Amniotic stem cell (primary cell): ENCODE data around the gene SLC9B2.

Experiments
- DNase-seq: peaks from one replicate; lab custom pipeline; 2025; lab: John Stamatoyannopoulos, UW

Gene SLC9B2

GRCh38 chr4:103075894-103076746, 441 bp downstream of the SLC9B2 start:
- peak; percentile 25 for DNase-seq

- DNase-seq: no peak
Measured at GRCh38 chr4:103075435-103075893, 1.1 kb downstream of the SLC9B2 start.

GRCh38 chr4:103074744-103075434, 1.7 kb downstream of the SLC9B2 start:
- DNase-seq: no peak

GRCh38 chr4:103073792-103074438, 2.6 kb downstream of the SLC9B2 start:
- DNase-seq: no peak

GRCh38 chr4:103067841-103068547, 8.6 kb downstream of the SLC9B2 start:
- no peak for DNase-seq

- no peak for DNase-seq
Measured at GRCh38 chr4:103060453-103061148, 16.0 kb downstream of the SLC9B2 start.

- no peak for DNase-seq
Measured at GRCh38 chr4:103054030-103054429, 22.5 kb downstream of the SLC9B2 start.

- no peak for DNase-seq
Measured at GRCh38 chr4:103052779-103053178, 23.8 kb downstream of the SLC9B2 start.

GRCh38 chr4:103052145-103052544, 24.4 kb downstream of the SLC9B2 start:
- no peak for DNase-seq

GRCh38 chr4:103050736-103051436, 25.7 kb downstream of the SLC9B2 start:
- no peak for DNase-seq

- peak; percentile 18 for DNase-seq
Measured at GRCh38 chr4:103046416-103047290, 29.9 kb downstream of the SLC9B2 start.

GRCh38 chr4:103044183-103044582, 32.4 kb downstream of the SLC9B2 start:
- no peak for DNase-seq

GRCh38 chr4:103036169-103036568, 40.4 kb downstream of the SLC9B2 start:
- DNase-seq: no peak

- DNase-seq: no peak
Measured at GRCh38 chr4:103032574-103032973, 44.0 kb downstream of the SLC9B2 start.

- DNase-seq: no peak
Measured at GRCh38 chr4:103030791-103031190, 45.8 kb downstream of the SLC9B2 start.

GRCh38 chr4:103029300-103029699, 47.3 kb downstream of the SLC9B2 start:
- no peak for DNase-seq

GRCh38 chr4:103026868-103027267, 49.7 kb downstream of the SLC9B2 start:
- DNase-seq: no peak

GRCh38 chr4:103024996-103025395, 51.6 kb downstream of the SLC9B2 start:
- DNase-seq: no peak

- DNase-seq: no peak
Measured at GRCh38 chr4:103021120-103021519, 55.4 kb downstream of the SLC9B2 start.
